ENCODE results near the gene TMEM53.

TMEM53 gene

GRCh38 chr1:44637702-44638411 is 36.4 kb downstream of the TMEM53 start:
- TF ChIP-seq BHLHE40 (IDR thresholded peaks at IDR 0.05; ENCODE audit: borderline replicate concordance) (no peak), SP1 (IDR thresholded peaks at IDR 0.05) (no peak)
- no peak for DNase-seq (ENCODE audit: extremely low spot score)
- ChIA-PET POLR2A (interaction anchor here (1.8 kb wide), 1 partner anchor 15 kb away, joined by 5 read pairs; no protein-coding TSS in a partner anchor), CTCF (interaction anchor here (2.2 kb wide), 1 partner anchor 14 kb away, joined by 12 read pairs; no protein-coding TSS in a partner anchor)

- ChIA-PET CTCF (no interaction called here), POLR2A (interaction anchor here (0.6 to 1.8 kb wide), 3 partner anchors 11 to 255 kb away, joined by 3 to 5 read pairs (median 3); no protein-coding TSS in a partner anchor)
- no peak for DNase-seq (ENCODE audit: extremely low spot score)
- no peak for TF ChIP-seq PKNOX1 (IDR thresholded peaks at IDR 0.05)
- no peak for TF ChIP-seq HDGF (IDR thresholded peaks at IDR 0.05; ENCODE audit: borderline replicate concordance)
- no peak for TF ChIP-seq FOXM1 (IDR thresholded peaks at IDR 0.05; ENCODE audit: borderline replicate concordance)
- no peak for TF ChIP-seq FOXK2 (IDR thresholded peaks at IDR 0.05)
- no peak for TF ChIP-seq ZNF384 (IDR thresholded peaks at IDR 0.05)
- TF ChIP-seq LEF1 (IDR thresholded peaks at IDR 0.05; ENCODE audit: borderline replicate concordance): no peak
- no peak for TF ChIP-seq FOXA1 (IDR thresholded peaks at IDR 0.05)
- no peak for TF ChIP-seq L3MBTL2 (conservative IDR thresholded peaks at IDR 0.05)
- TF ChIP-seq ELF4 (IDR thresholded peaks at IDR 0.05): no peak
- no peak for TF ChIP-seq SUZ12 (IDR thresholded peaks at IDR 0.05)
- no peak for TF ChIP-seq BHLHE40 (IDR thresholded peaks at IDR 0.05; ENCODE audit: borderline replicate concordance)
- no peak for TF ChIP-seq NFRKB (IDR thresholded peaks at IDR 0.05)
- TF ChIP-seq TARDBP (IDR thresholded peaks at IDR 0.05): no peak
- TF ChIP-seq SP1 (IDR thresholded peaks at IDR 0.05): no peak
- TF ChIP-seq CTBP1 (IDR thresholded peaks at IDR 0.05; ENCODE audit: borderline replicate concordance): no peak
- no peak for TF ChIP-seq ARNT (IDR thresholded peaks at IDR 0.05)
Observed at GRCh38 chr1:44636688-44637598, 37.3 kb downstream of the TMEM53 start.

GRCh38 chr1:44636083-44636687 is 38.1 kb downstream of the TMEM53 start:
- POLR2A ChIA-PET: interaction anchor here (1.3 to 2.3 kb wide), 2 partner anchors 11 to 16 kb away, joined by 3 to 8 read pairs; no protein-coding TSS in a partner anchor
- CTCF ChIA-PET: interaction anchor here (0.9 kb wide), 1 partner anchor 17 kb away, joined by 3 read pairs; no protein-coding TSS in a partner anchor
- TF ChIP-seq PKNOX1 (IDR thresholded peaks at IDR 0.05): no peak
- no peak for TF ChIP-seq FOXK2 (IDR thresholded peaks at IDR 0.05)
- no peak for TF ChIP-seq L3MBTL2 (conservative IDR thresholded peaks at IDR 0.05)
- no peak for TF ChIP-seq HDGF (IDR thresholded peaks at IDR 0.05; ENCODE audit: borderline replicate concordance)
- TF ChIP-seq SUZ12 (IDR thresholded peaks at IDR 0.05): no peak
- no peak for TF ChIP-seq FOXA1 (IDR thresholded peaks at IDR 0.05)
- no peak for TF ChIP-seq BHLHE40 (IDR thresholded peaks at IDR 0.05; ENCODE audit: borderline replicate concordance)
- TF ChIP-seq CTBP1 (IDR thresholded peaks at IDR 0.05; ENCODE audit: borderline replicate concordance): no peak
- TF ChIP-seq ELF4 (IDR thresholded peaks at IDR 0.05): no peak
- TF ChIP-seq NFRKB (IDR thresholded peaks at IDR 0.05): no peak
- no peak for TF ChIP-seq LEF1 (IDR thresholded peaks at IDR 0.05; ENCODE audit: borderline replicate concordance)
- no peak for TF ChIP-seq ZNF384 (IDR thresholded peaks at IDR 0.05)
- no peak for TF ChIP-seq TARDBP (IDR thresholded peaks at IDR 0.05)
- TF ChIP-seq SP1 (IDR thresholded peaks at IDR 0.05): no peak
- no peak for TF ChIP-seq ARNT (IDR thresholded peaks at IDR 0.05)
- TF ChIP-seq FOXM1 (IDR thresholded peaks at IDR 0.05; ENCODE audit: borderline replicate concordance): no peak
- no peak for DNase-seq (ENCODE audit: extremely low spot score)

- no peak for TF ChIP-seq FOXK2 (IDR thresholded peaks at IDR 0.05)
- no peak for TF ChIP-seq TARDBP (IDR thresholded peaks at IDR 0.05)
- no peak for TF ChIP-seq NFRKB (IDR thresholded peaks at IDR 0.05)
- no peak for TF ChIP-seq SUZ12 (IDR thresholded peaks at IDR 0.05)
- no peak for TF ChIP-seq SP1 (IDR thresholded peaks at IDR 0.05)
- no peak for TF ChIP-seq ELF4 (IDR thresholded peaks at IDR 0.05)
- no peak for TF ChIP-seq FOXA1 (IDR thresholded peaks at IDR 0.05)
- no peak for TF ChIP-seq LEF1 (IDR thresholded peaks at IDR 0.05; ENCODE audit: borderline replicate concordance)
- no peak for TF ChIP-seq ARNT (IDR thresholded peaks at IDR 0.05)
- no peak for TF ChIP-seq FOXM1 (IDR thresholded peaks at IDR 0.05; ENCODE audit: borderline replicate concordance)
- no peak for TF ChIP-seq ZNF384 (IDR thresholded peaks at IDR 0.05)
- TF ChIP-seq BHLHE40 (IDR thresholded peaks at IDR 0.05; ENCODE audit: borderline replicate concordance): no peak
- no peak for TF ChIP-seq HDGF (IDR thresholded peaks at IDR 0.05; ENCODE audit: borderline replicate concordance)
- no peak for TF ChIP-seq CTBP1 (IDR thresholded peaks at IDR 0.05; ENCODE audit: borderline replicate concordance)
- TF ChIP-seq PKNOX1 (IDR thresholded peaks at IDR 0.05): no peak
- TF ChIP-seq L3MBTL2 (conservative IDR thresholded peaks at IDR 0.05): no peak
- ChIA-PET POLR2A (interaction anchor here (2.3 kb wide), 1 partner anchor 17 kb away, joined by 8 read pairs; no protein-coding TSS in a partner anchor), CTCF (interaction anchor here (0.9 kb wide), 1 partner anchor 18 kb away, joined by 3 read pairs; no protein-coding TSS in a partner anchor)
Observed at GRCh38 chr1:44635439-44635838, 38.8 kb downstream of the TMEM53 start.

More at GRCh38 chr1:44635439-44635838, 38.8 kb downstream of the TMEM53 start:
- DNase-seq (ENCODE audit: extremely low spot score): no peak
